GM19025 (cell line): ENCODE results near the gene ABCB11.
"Not testable (repeated sequence)": the region's sequence is repeated elsewhere in the genome, so short reads cannot be mapped to it uniquely, and the experiment has no call there.

Source experiments
- ATAC-seq: cut with Tn5 transposase; IDR thresholded peaks from one replicate; pipeline ENCODE4 v1.9.1; 2021; ENCODE audit warnings: mild to moderate bottlenecking, low read depth, moderate library complexity; ENCODE audit not compliant: unreplicated experiment

ABCB11 gene

GRCh38 chr2:169031202-169031601 lies at the start of gene ABCB11:
Gene ABCB11 (minus strand): TSS chr2:169031324. CDS start chr2:169018125, 13,199 bp downstream.
- no peak for ATAC-seq

GRCh38 chr2:169080250-169081069 lies 49.3 kb upstream of the ABCB11 start:
- ATAC-seq, result peak; percentile 78

- ATAC-seq, result no peak
These were observed 46.6 kb upstream of the ABCB11 start for GRCh38 chr2:169077674-169078240.

GRCh38 chr2:169073963-169074751 lies 43.0 kb upstream of the ABCB11 start:
- no peak for ATAC-seq

- no peak for ATAC-seq
These were observed 42.3 kb upstream of the ABCB11 start for GRCh38 chr2:169073211-169073962.

GRCh38 chr2:169072163-169072925 lies 41.2 kb upstream of the ABCB11 start:
- ATAC-seq, result no peak

GRCh38 chr2:169071455-169071854 lies 40.3 kb upstream of the ABCB11 start:
- ATAC-seq, result no peak

GRCh38 chr2:169069833-169070232 lies 38.7 kb upstream of the ABCB11 start:
- ATAC-seq, result no peak

- no peak for ATAC-seq
These were observed 38.2 kb upstream of the ABCB11 start, which contains the start of gene DHRS9 for GRCh38 chr2:169069341-169069740. Gene DHRS9 (plus strand): TSS chr2:169069563. CDS start chr2:169081582, 12,019 bp downstream.

- ATAC-seq, result no peak
These were observed 35.8 kb upstream of the ABCB11 start for GRCh38 chr2:169066897-169067296.

GRCh38 chr2:169065864-169066517 lies 34.9 kb upstream of the ABCB11 start:
- no peak for ATAC-seq

GRCh38 chr2:169065422-169065821 lies 34.3 kb upstream of the ABCB11 start:
- ATAC-seq, result no peak

- not testable (repeated sequence) for ATAC-seq
These were observed 33.1 kb upstream of the ABCB11 start for GRCh38 chr2:169064199-169064598.

- not testable (repeated sequence) for ATAC-seq
These were observed 23.5 kb upstream of the ABCB11 start for GRCh38 chr2:169054575-169054974.

- ATAC-seq, result no peak
These were observed 19.5 kb upstream of the ABCB11 start for GRCh38 chr2:169050476-169051240.

GRCh38 chr2:169049142-169049541 lies 18.0 kb upstream of the ABCB11 start:
- ATAC-seq, result no peak

GRCh38 chr2:169047256-169048250 lies 16.4 kb upstream of the ABCB11 start:
- no peak for ATAC-seq
